ENCODE data around the gene FBLN2. TPM values are rescaled to one million over a fixed set of nuclear protein-coding genes. Genes with fewer than 3 reads are reported as not detected.

Gene FBLN2
- total and polyA plus RNA-seq, 10 of the 15 experiments (the other 5 are each of a cell fraction or from before 2014, with no cell fraction given), result 0.03 to 0.41 (median 0.12) TPM; not detected in 2

- RAD21 ChIA-PET (ENCODE audit: unreplicated experiment), result interaction anchor here (2.7 kb wide), 1 partner anchor 227 kb away, joined by 21 read pairs; no protein-coding TSS in a partner anchor
- DNase-seq (ENCODE audit: low read depth, low spot score), result no peak
- Histone ChIP-seq H3K9ac (ENCODE audit: control insufficient read depth, insufficient read depth, low read length) (no peak overlapping the region), H3K4me1 (ENCODE audit: control insufficient read depth, insufficient read depth, low read length) (no peaks in the 10 kb centered on the region), H3K79me2 (ENCODE audit: control insufficient read depth, insufficient read depth, low read length) (no peaks in the 10 kb centered on the region), H3K36me3 (ENCODE audit: control insufficient read depth in 2 of 2, insufficient read depth in 2 of 2, low read length in 1 of 2) (no peaks in the 10 kb centered on the region), H3K4me2 (ENCODE audit: control insufficient read depth, insufficient read depth) (no peak overlapping the region), H4K20me1 (ENCODE audit: control insufficient read depth, insufficient read depth) (no peaks in the 10 kb centered on the region), H3K4me3 (no peak overlapping the region), H2AFZ (ENCODE audit: control insufficient read depth, low read depth, low read length) (no peak overlapping the region), H3K9me3 (replicated peaks; ENCODE audit: control insufficient read depth, insufficient read depth, low read length) (no peaks in the 10 kb centered on the region), H3K27ac (ENCODE audit: control insufficient read depth, insufficient read depth) (no peak overlapping the region), H3K27me3 (replicated peaks in 1 of 2; ENCODE audit: control insufficient read depth in 2 of 2, insufficient read depth in 2 of 2, low read length in 1 of 2) (peaks cover 2 to 4% of the 10 kb centered on the region in 2 experiments; a peak in 1 of 4 replicates)
- FAIRE-seq, result no peak
- POLR2A ChIA-PET, result no interaction called here
- CTCF ChIA-PET, result interaction anchor here (0.7 to 4.6 kb wide), 5 partner anchors 11 to 227 kb away, joined by 3 to 57 read pairs (median 3); no protein-coding TSS in a partner anchor
- SMC1A ChIA-PET (ENCODE audit: uncharacterized antibody, unreplicated experiment), result interaction anchor here (0.6 to 2.7 kb wide), 3 partner anchors 13 to 498 kb away, joined by 3 to 12 read pairs (median 3); no protein-coding TSS in a partner anchor
- no TSS peak for BruUV-seq (replicated peaks)
- no peak for ATAC-seq
- 29% methylated on average over 12 of the region's 12 CpGs for WGBS (ENCODE audit: insufficient coverage, insufficient replicate concordance, low lambda C conversion rate, missing lambda C conversion rate)
- intact Hi-C loops (cut with micrococcal nuclease; ENCODE audit: unreplicated experiment), result no loop called here
- no peak for TF ChIP-seq NFIC (IDR thresholded peaks at IDR 0.05; ENCODE audit: low read depth, low read length)
- TF ChIP-seq SMAD5 (IDR thresholded peaks at IDR 0.05; ENCODE audit: low read depth), result no peak
- no peak for TF ChIP-seq MYB (IDR thresholded peaks at IDR 0.05; ENCODE audit: borderline replicate concordance, low read depth, low read length)
- no peak for TF ChIP-seq ATF2 (IDR thresholded peaks at IDR 0.05; ENCODE audit: low read length)
- TF ChIP-seq ASH2L (IDR thresholded peaks at IDR 0.05; ENCODE audit: borderline replicate concordance, low read depth), result no peak
- TF ChIP-seq TCF3 (IDR thresholded peaks at IDR 0.05; ENCODE audit: borderline replicate concordance, insufficient read depth, low read depth, low read length), result no peak
- TF ChIP-seq HDGF (IDR thresholded peaks at IDR 0.05), result no peak
- TF ChIP-seq WRNIP1 (IDR thresholded peaks at IDR 0.05; ENCODE audit: borderline replicate concordance, low read depth, low read length), result no peak
- TF ChIP-seq HSF1 (IDR thresholded peaks at IDR 0.05; ENCODE audit: low read depth, low read length), result no peak
- in situ Hi-C loops (cut with MboI), result loop anchor here (5.0 kb wide), 1 partner anchor 228 kb away; no protein-coding TSS in a partner anchor
Observed at GRCh38 chr3:13659221-13659969, 110.5 kb downstream of the FBLN2 start.

All from GM12878 (cell line).